NCI-H748 (cell line): ENCODE measurements around the gene CFAP54.
"Not testable (repeated sequence)": the region's sequence is repeated elsewhere in the genome, so short reads cannot be mapped to it uniquely, and the experiment has no call there.

Source experiments
- DNase-seq: peaks from one replicate; lab custom pipeline; 2025; ENCODE audit not compliant: unreplicated experiment; lab: John Stamatoyannopoulos, UW

Gene CFAP54

GRCh38 chr12:96489392-96490056, at the start of gene CFAP54:
CFAP54 (plus strand) TSS chr12:96489577; CDS start chr12:96489610, 33 bp downstream.
- DNase-seq = peak; percentile 96

- DNase-seq = no peak
Measured at GRCh38 chr12:96441816-96442215, 47.6 kb upstream of the CFAP54 start.

- no peak for DNase-seq
Measured at GRCh38 chr12:96442906-96443305, 46.5 kb upstream of the CFAP54 start.

GRCh38 chr12:96444399-96444798, 45.0 kb upstream of the CFAP54 start:
- DNase-seq = no peak

- no peak for DNase-seq
Measured at GRCh38 chr12:96445691-96446583, 43.4 kb upstream of the CFAP54 start.

- DNase-seq = no peak
Measured at GRCh38 chr12:96447256-96447655, 42.1 kb upstream of the CFAP54 start.

- DNase-seq = no peak
Measured at GRCh38 chr12:96448300-96448699, 41.1 kb upstream of the CFAP54 start.

- DNase-seq = no peak
Measured at GRCh38 chr12:96452261-96452922, 37.0 kb upstream of the CFAP54 start.

- no peak for DNase-seq
Measured at GRCh38 chr12:96454396-96454795, 35.0 kb upstream of the CFAP54 start.

- DNase-seq = no peak
Measured at GRCh38 chr12:96456265-96456974, 33.0 kb upstream of the CFAP54 start.

GRCh38 chr12:96457191-96457930, 32.0 kb upstream of the CFAP54 start:
- DNase-seq = no peak

GRCh38 chr12:96459281-96459680, 30.1 kb upstream of the CFAP54 start:
- not testable (repeated sequence) for DNase-seq

- DNase-seq = no peak
Measured at GRCh38 chr12:96462571-96463280, 26.7 kb upstream of the CFAP54 start.

GRCh38 chr12:96465896-96466295, 23.5 kb upstream of the CFAP54 start:
- no peak for DNase-seq

- DNase-seq = no peak
Measured at GRCh38 chr12:96466939-96467751, 22.2 kb upstream of the CFAP54 start.

GRCh38 chr12:96471368-96472050, 17.9 kb upstream of the CFAP54 start:
- no peak for DNase-seq

GRCh38 chr12:96472384-96472783, 17.0 kb upstream of the CFAP54 start:
- DNase-seq = no peak

GRCh38 chr12:96473394-96474093, 15.8 kb upstream of the CFAP54 start:
- DNase-seq = no peak
